CD4-positive, alpha-beta T cell treated with Interleukin-4 for 1 hour (primary cell): Measurements from ENCODE around the gene THG1L.
"Not testable (repeated sequence)": the region's sequence is repeated elsewhere in the genome, so short reads cannot be mapped to it uniquely, and the experiment has no call there.

ENCODE experiments used
- DNase-seq, 2 donors: peaks; one replicate each; pipeline ENCODE4 v3.0.0-alpha.2; 2020 to 2022

THG1L gene

DNA sequence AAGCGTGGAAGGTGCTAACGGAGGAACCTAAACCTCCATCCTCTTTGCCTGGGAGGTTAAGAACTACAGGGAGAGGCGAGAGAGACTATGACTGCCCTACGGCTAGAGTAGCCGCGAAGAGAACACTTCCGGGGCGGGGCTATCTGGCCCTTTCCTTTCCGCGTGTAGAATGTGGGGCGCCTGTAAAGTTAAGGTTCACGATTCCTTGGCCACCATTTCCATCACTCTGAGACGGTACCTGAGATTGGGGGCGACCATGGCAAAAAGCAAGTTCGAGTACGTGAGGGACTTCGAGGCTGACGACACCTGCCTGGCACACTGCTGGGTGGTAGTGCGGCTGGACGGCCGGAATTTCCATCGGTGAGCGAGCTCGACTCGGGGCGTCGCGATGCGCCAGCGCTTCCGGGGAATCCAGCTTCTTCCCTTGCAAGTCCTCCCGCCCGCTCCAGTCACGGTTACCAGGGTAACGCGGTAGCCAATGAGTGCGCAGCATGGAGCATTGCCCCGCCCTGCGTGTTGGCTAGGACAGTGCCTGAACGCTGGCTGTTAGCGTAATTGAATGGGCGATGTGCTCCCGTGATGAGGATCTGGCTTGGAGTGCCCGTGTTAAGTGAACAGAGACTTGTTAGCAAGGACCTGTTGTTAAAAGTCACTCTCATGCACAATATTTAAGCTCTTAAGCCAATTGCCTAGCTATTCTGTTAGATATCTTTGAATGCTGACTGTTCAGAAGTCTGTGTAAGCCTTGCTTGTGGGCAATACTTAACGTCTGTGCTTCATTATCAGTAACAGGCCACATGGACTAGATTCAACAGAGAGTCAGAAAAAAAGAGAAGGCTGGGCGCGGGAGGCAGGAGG, at the start of gene THG1L:
THG1L (plus strand) TSS at position 149 of the 858 bp plus-strand sequence; CDS start at position 170, 21 bp downstream.
- DNase-seq = peak; percentile 97 to 98

DNA sequence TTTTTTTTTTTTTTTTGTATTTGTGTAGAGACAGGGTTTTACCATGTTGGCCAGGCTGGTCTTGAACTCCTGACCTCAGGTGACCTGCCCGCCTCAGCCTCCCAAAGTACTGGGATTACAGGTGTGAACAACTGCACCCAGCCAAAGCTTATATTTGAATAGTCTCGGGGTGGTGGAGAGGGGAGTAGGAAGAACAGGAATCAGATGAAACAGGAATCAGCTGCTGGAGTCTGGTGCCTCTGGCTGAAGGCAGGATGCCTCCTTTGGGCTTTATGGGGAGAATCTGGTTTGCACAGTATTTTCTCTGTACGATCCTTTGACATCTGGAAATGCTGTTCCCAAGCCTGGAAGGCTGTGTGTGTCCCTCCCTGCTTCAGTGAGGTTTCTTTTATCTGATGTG, 49.0 kb upstream of the THG1L start:
- no peak for DNase-seq

DNA sequence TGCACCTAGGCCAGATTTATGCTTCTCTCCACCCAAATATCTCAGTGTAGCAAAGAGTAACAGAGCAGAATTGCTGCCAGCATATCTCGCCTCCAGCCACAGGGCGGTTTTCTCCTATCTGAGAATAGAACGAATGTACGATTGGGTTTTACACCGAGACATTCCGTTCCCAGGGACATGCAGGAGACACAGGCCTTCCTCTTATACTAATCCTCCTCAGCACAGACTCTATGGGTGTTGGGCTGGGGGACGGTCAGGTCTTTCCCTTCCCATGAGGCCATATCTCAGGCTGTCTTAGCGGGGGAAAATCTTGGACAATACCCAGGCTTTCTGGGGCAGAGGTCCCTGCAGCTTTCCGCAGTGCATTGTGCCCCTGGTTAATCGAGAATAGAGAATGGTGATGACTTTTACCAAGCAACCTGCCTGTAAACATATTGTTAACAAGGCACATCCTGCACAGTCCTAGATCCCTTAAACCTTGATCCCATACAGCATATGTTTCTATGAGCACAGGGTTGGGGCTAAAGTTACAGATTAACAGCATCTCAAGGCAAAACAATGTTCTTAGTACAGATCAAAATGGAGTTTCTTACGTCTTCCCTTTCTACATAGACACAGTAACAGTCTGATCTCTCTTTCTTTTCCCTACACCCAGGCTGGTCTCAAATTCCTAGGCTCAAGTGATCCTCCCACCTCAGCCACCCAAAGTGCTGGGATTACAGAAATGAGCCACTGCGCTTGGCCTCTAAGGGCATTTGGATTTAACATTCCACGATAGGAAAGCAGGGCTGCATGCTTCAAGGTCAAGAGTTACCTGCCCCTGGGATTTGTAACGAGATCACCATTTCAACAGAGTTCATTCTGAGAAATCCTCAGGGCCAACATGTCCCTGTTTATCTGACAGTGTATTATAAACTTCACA, 44.7 kb upstream of the THG1L start:
- not testable (repeated sequence) for DNase-seq

DNA sequence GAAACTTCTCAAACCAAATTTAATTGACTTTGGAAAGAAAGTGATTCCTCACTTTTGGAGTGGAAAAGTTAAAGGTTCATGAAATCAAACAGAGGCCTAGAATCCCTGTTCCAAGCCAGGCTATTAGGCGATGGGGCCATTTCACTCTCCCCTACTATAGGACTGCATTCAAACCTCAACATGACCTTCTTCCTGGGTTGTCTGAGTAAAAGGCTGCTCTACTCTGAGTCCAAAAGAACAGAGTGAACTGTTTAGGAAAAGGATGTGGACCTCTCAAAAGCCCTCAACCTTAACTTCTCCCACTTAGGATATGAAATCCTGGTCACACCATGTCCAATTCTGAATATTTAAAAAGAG, 44.0 kb upstream of the THG1L start:
- DNase-seq = no peak

DNA sequence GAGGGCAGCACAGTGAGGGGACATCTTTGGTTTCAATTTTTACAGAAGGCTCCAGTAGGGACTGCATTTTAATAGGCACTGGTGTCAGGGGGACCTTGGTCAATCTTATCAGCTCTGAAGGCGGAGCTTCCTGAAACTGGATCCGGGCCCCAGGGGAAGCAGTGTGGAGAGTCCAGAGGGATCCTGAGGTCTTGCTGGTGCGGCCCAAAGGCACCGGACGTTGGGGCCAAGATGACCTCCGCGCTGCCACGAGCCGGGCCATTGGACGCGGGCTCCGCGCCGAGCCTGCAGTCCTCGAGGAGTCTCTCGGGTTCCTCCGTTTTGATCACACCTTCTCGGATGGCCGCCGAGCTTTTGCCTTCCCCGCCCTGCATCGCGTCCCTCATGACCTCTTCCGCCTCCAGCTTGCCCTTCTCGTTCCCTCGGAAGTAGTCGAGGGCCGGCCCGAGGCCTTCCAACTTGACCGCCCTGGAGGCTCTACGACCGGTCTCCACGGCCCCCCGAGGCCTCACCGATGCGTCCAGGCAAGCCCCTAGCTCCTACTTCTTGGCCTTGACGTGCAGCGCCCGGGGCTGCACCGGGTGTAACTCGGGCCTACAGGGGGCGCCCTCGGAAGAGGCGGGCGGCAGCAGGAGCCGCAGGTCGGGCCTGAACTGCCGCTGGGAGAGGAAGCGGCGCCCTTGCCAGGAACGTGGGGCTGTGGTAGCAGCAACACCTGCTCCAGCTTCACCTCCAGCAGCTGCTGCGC, 41.1 kb upstream of the THG1L start:
- DNase-seq = peak; percentile 24 to 36

- DNase-seq = no peak
Measured at GRCh38 chr5:157690690-157691433, 40.4 kb upstream of the THG1L start.

- not testable (repeated sequence) for DNase-seq
Measured at GRCh38 chr5:157693816-157694215, 37.4 kb upstream of the THG1L start.

DNA sequence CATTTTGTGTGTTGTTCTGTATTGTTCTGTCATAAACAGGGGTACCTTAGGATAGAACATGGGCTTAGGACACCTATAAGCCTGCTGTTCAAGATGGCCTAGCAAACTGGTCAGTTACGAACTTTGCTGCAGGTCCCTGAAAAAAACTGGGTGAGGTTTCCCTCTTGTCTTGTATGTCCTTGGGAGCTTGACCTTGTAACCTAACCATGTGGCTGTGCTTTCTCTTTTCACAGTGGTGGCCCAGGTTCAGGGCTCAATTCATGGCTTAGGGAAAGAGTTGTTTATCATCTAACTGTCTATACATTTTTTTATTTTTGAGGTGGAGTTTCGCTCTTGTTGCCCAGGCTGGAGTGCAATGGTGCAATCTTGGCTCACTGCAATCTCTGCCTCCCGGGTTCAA, 35.1 kb upstream of the THG1L start:
- not testable (repeated sequence) for DNase-seq

DNA sequence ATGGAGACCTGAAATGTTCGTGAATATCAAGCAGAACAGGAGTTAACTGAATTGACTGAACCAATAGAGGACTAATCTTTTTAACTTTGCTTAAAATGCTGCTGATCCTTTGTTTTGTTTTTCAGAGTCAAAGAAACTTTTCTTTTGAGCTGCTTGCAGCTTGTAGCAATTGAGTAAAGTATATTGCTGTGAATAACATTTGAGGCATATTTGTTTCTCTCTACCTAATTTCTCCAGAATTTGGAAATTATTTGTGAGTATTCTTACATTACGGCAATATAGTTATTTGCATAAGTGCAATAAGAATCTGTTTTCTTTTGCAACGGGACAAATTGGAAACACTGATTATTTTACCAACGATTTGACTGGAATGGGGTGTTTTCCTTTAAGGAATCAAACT, 32.5 kb upstream of the THG1L start:
- not testable (repeated sequence) for DNase-seq

DNA sequence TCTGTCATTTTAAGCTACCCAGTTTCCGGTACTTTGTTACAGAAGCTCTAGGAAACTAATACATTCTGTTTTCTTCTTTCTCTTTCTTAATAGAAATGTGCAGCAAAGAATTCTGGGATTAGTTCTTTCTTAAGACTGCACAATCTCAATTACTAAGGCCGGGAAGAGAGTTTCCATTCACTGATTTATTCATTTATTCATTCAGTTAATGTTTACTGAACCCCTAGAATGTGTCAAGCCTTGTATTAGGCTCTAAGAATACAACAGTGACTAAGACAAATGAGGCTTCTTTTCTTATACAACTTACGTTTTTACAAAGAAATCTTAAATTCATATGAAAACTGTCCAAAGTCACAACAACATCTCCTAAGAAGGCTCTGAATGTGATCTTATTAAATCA, 27.5 kb upstream of the THG1L start:
- DNase-seq = no peak

DNA sequence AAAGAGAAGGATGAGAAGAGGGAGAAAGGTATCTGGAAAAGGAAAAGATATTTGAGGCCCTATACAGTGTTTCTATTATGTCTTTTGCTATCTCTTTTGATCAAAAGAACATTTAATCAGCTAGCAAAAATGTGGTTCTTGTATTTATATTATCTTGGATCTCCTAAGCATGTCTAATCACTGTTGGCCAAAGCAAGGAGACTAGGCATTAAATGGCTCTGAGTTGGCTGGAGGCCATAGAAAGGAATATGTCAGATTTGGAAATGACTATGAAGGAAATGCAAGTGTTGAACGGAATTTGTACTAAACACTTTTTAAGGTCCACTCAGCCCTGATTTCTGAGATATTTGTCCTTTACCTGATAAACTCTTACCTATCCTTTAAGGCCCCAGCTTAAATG, 22.4 kb upstream of the THG1L start:
- DNase-seq = no peak

GRCh38 chr5:157709346-157709745, 21.9 kb upstream of the THG1L start:
- no peak for DNase-seq

GRCh38 chr5:157710431-157710830, 20.8 kb upstream of the THG1L start:
- no peak for DNase-seq

DNA sequence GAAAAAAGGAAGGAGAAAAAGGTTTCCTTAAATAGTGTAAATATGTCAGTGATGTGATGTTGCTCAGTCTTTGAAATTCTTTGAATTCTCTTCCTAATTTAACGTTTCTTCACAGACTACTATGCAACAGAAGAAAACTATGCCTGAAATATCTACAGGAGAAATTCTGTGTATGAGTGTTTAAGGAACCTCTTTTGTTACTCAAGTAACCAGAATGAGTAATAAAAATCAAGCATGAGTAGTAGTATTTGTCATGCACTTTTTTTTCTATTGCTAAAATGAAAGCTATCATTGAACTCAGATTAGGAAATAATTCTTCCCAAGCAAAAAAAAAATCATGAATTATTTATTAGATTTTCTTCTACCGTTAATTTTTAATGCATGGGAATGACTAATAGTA, 20.3 kb upstream of the THG1L start:
- no peak for DNase-seq

DNA sequence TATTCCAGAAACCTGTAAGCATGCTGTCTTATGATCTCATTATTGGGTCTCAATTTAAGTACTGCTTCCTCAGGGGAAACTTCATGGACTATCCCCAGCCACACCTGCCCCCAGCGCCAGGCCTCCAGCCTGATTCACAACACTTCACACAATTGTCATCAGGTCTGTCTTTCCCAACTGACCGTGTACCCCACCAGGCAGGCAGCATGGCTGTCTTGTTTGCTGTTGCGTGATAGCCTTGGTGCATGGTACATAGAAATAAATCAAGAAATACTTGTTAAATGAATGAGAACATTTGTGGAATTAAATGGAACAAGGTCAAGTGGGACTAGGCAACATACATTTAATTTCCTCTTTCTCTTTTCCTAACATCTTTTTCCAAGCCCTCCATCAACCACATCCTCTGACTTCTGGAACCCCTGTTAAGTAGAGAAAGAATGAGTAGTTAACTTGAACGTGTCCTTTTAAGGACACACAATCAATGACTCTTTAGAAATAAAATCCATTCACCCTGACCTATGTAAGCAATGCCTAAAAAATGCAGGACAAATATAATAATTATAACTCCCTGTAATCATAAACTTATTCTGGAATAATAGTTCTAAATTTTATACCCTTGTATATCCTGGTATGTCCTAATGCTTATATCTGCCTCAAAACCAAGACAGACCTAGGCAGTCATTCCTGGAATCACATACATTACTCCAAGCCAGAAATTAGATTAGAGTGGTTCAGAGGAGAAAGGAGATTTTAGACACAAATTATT, 17.2 kb upstream of the THG1L start:
- DNase-seq = no peak

GRCh38 chr5:157714596-157714864, 16.7 kb upstream of the THG1L start:
- DNase-seq = no peak

GRCh38 chr5:157718519-157718918, 12.7 kb upstream of the THG1L start:
- DNase-seq = peak; percentile 17 to 67

DNA sequence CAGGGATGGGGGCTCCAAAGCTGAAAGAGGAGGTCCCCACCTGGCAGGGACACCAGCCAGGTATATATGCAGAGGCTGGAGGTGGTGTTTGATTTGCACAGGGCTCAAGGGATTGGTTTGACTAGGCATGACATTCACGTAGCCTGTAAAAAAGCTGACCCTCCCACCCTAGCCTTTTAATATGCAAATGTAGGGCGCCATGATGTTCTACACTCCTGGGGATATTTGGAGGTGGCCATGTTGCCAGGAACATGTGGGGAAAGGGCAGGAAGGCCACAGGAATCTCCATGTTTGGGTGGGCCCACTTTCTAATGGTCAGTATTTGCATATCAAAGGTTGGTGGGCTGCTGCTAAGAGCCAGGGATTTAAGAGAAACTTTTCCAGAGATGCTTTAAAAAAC, 12.0 kb upstream of the THG1L start:
- no peak for DNase-seq

GRCh38 chr5:157721159-157721558, 10.1 kb upstream of the THG1L start:
- no peak for DNase-seq

GRCh38 chr5:157722895-157723294, 8.3 kb upstream of the THG1L start:
- not testable (repeated sequence) for DNase-seq

- not testable (repeated sequence) for DNase-seq
Measured at GRCh38 chr5:157726607-157727006, 4.6 kb upstream of the THG1L start.

DNA sequence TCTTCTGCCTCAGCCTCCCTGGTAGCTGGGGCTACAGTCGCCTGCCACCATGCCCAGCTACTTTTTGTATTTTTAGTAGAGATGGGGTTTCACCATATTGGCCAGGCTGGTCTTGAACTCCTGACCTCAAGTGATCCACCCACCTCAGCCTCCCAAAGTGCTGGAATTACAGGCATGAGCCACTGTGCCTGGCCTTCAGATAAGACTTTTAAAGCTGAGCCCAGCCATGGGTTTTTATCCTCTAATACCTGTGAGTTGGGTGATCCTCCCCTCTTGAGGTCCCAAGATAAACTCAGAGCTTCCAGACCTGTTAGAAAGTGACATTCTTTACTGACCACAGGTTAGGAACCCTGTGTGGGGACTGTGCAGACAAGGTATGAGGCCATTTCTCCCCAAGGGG, 3.4 kb upstream of the THG1L start:
- not testable (repeated sequence) for DNase-seq
